ENCODE data around the gene VGLL4.

VGLL4 gene

GRCh38 chr3:11626084-11626463 is 17.6 kb downstream of the VGLL4 start:
- no peak overlapping the region for H3K4me2 ChIP-seq (ENCODE audit: low read length)
- H3K36me3 ChIP-seq (ENCODE audit: control insufficient read depth in 1 of 2, insufficient read depth in 2 of 2, low read length in 2 of 2) = no peaks in the 10 kb centered on the region
- H3K79me2 ChIP-seq (ENCODE audit: control insufficient read depth, insufficient read depth, low read length, poor library complexity) = peaks cover 5% of the 10 kb centered on the region
- no peak overlapping the region for H2BK5ac ChIP-seq (ENCODE audit: low read depth, low read length, poor library complexity)
- H2BK120ac ChIP-seq (ENCODE audit: insufficient read depth, low read length, poor library complexity) = no peak overlapping the region
- no peak overlapping the region for H3K4me3 ChIP-seq (ENCODE audit: low read depth, low read length)
- H3K18ac ChIP-seq (ENCODE audit: low read length) = no peak overlapping the region
- no peak overlapping the region for H3K27ac ChIP-seq (ENCODE audit: low read depth, low read length)
- no peak overlapping the region for H2AK5ac ChIP-seq (ENCODE audit: low read length)
- H4K8ac ChIP-seq (ENCODE audit: low read depth, low read length) = no peak overlapping the region
- H3K9ac ChIP-seq (ENCODE audit: low read length) = no peak overlapping the region
- no peaks in the 10 kb centered on the region for H3K27me3 ChIP-seq (ENCODE audit: insufficient read depth, low read length)
- no peak overlapping the region for H2AFZ ChIP-seq (ENCODE audit: insufficient read depth, low read length, poor library complexity)
- peak in 1 of 2 donors; percentile 35 for DNase-seq
- peaks cover 3 to 6% of the 10 kb centered on the region in 2 experiments for H3K4me1 ChIP-seq (ENCODE audit: control insufficient read depth in 1 of 2, insufficient read depth in 2 of 2, low read length in 2 of 2)
- H3K23ac ChIP-seq (ENCODE audit: low read length) = no peak overlapping the region
- peak overlapping the region; percentile 37 for H3K4ac ChIP-seq (ENCODE audit: low read depth, low read length)
- H2BK12ac ChIP-seq (ENCODE audit: low read length) = no peak overlapping the region
- H3K79me1 ChIP-seq (ENCODE audit: low read length) = no peaks in the 10 kb centered on the region
- no peak overlapping the region for H3K14ac ChIP-seq (ENCODE audit: low read length)
- no CpG with 5 or more reads among the region's 2 CpGs for WGBS (ENCODE audit: extremely low coverage, insufficient coverage, insufficient read length)
- no peak overlapping the region for H4K12ac ChIP-seq (ENCODE audit: low read depth, low read length)
- no peak overlapping the region for H4K91ac ChIP-seq (ENCODE audit: low read depth, low read length)
- no peaks in the 10 kb centered on the region for H3K9me3 ChIP-seq (ENCODE audit: insufficient read depth, low read depth, low read length)

- Histone ChIP-seq H3K23ac (ENCODE audit: low read length) (no peak overlapping the region), H2BK120ac (ENCODE audit: insufficient read depth, low read length, poor library complexity) (no peak overlapping the region), H3K9me3 (ENCODE audit: insufficient read depth, low read depth, low read length) (no peaks in the 10 kb centered on the region), H2BK12ac (ENCODE audit: low read length) (no peak overlapping the region), H3K79me1 (ENCODE audit: low read length) (no peaks in the 10 kb centered on the region), H3K4ac (ENCODE audit: low read depth, low read length) (peak overlapping the region; percentile 52), H3K4me1 (ENCODE audit: control insufficient read depth in 1 of 2, insufficient read depth in 2 of 2, low read length in 2 of 2) (peaks cover 3 to 7% of the 10 kb centered on the region in 2 experiments), H3K27me3 (ENCODE audit: insufficient read depth, low read length) (no peaks in the 10 kb centered on the region), H2BK5ac (ENCODE audit: low read depth, low read length, poor library complexity) (no peak overlapping the region), H3K79me2 (ENCODE audit: control insufficient read depth, insufficient read depth, low read length, poor library complexity) (peaks cover 3% of the 10 kb centered on the region), H3K36me3 (ENCODE audit: control insufficient read depth in 1 of 2, insufficient read depth in 2 of 2, low read length in 2 of 2) (no peaks in the 10 kb centered on the region), H2AK5ac (ENCODE audit: low read length) (no peak overlapping the region), H3K27ac (ENCODE audit: low read depth, low read length) (no peak overlapping the region), H3K4me3 (ENCODE audit: low read depth, low read length) (no peak overlapping the region), H3K4me2 (ENCODE audit: low read length) (no peak overlapping the region), H3K9ac (ENCODE audit: low read length) (no peak overlapping the region), H3K14ac (ENCODE audit: low read length) (no peak overlapping the region), H4K8ac (ENCODE audit: low read depth, low read length) (no peak overlapping the region), H2AFZ (ENCODE audit: insufficient read depth, low read length, poor library complexity) (no peak overlapping the region), H4K12ac (ENCODE audit: low read depth, low read length) (no peak overlapping the region), H3K18ac (ENCODE audit: low read length) (no peak overlapping the region), H4K91ac (ENCODE audit: low read depth, low read length) (no peak overlapping the region)
- DNase-seq = no peak
- WGBS (ENCODE audit: extremely low coverage, insufficient coverage, insufficient read length) = no CpG with 5 or more reads among the region's 5 CpGs
Observed at GRCh38 chr3:11625376-11626083, 18.2 kb downstream of the VGLL4 start.

GRCh38 chr3:11624704-11625375 is 18.9 kb downstream of the VGLL4 start:
- H3K18ac ChIP-seq (ENCODE audit: low read length) = no peak overlapping the region
- H2BK120ac ChIP-seq (ENCODE audit: insufficient read depth, low read length, poor library complexity) = no peak overlapping the region
- peak overlapping the region; percentile 78 for H3K4ac ChIP-seq (ENCODE audit: low read depth, low read length)
- H4K91ac ChIP-seq (ENCODE audit: low read depth, low read length) = no peak overlapping the region
- no peaks in the 10 kb centered on the region for H3K9me3 ChIP-seq (ENCODE audit: insufficient read depth, low read depth, low read length)
- no peak overlapping the region for H4K8ac ChIP-seq (ENCODE audit: low read depth, low read length)
- H2BK5ac ChIP-seq (ENCODE audit: low read depth, low read length, poor library complexity) = no peak overlapping the region
- no peak overlapping the region for H3K4me3 ChIP-seq (ENCODE audit: low read depth, low read length)
- DNase-seq = no peak
- no peak overlapping the region for H3K27ac ChIP-seq (ENCODE audit: low read depth, low read length)
- H3K36me3 ChIP-seq (ENCODE audit: control insufficient read depth in 1 of 2, insufficient read depth in 2 of 2, low read length in 2 of 2) = no peaks in the 10 kb centered on the region
- peaks cover 3 to 13% of the 10 kb centered on the region in 2 experiments for H3K4me1 ChIP-seq (ENCODE audit: control insufficient read depth in 1 of 2, insufficient read depth in 2 of 2, low read length in 2 of 2)
- no peak overlapping the region for H3K14ac ChIP-seq (ENCODE audit: low read length)
- H2AFZ ChIP-seq (ENCODE audit: insufficient read depth, low read length, poor library complexity) = no peak overlapping the region
- no peaks in the 10 kb centered on the region for H3K79me1 ChIP-seq (ENCODE audit: low read length)
- H3K79me2 ChIP-seq (ENCODE audit: control insufficient read depth, insufficient read depth, low read length, poor library complexity) = peaks cover 4% of the 10 kb centered on the region
- H3K4me2 ChIP-seq (ENCODE audit: low read length) = no peak overlapping the region
- H3K23ac ChIP-seq (ENCODE audit: low read length) = no peak overlapping the region
- no peak overlapping the region for H3K9ac ChIP-seq (ENCODE audit: low read length)
- H2AK5ac ChIP-seq (ENCODE audit: low read length) = no peak overlapping the region
- no peak overlapping the region for H4K12ac ChIP-seq (ENCODE audit: low read depth, low read length)
- no CpG with 5 or more reads among the region's 7 CpGs for WGBS (ENCODE audit: extremely low coverage, insufficient coverage, insufficient read length)
- H2BK12ac ChIP-seq (ENCODE audit: low read length) = no peak overlapping the region
- no peaks in the 10 kb centered on the region for H3K27me3 ChIP-seq (ENCODE audit: insufficient read depth, low read length)

GRCh38 chr3:11624161-11624560 is 19.6 kb downstream of the VGLL4 start:
- no peak overlapping the region for H4K91ac ChIP-seq (ENCODE audit: low read depth, low read length)
- no peaks in the 10 kb centered on the region for H3K9me3 ChIP-seq (ENCODE audit: insufficient read depth, low read depth, low read length)
- no peaks in the 10 kb centered on the region for H3K27me3 ChIP-seq (ENCODE audit: insufficient read depth, low read length)
- H3K4ac ChIP-seq (ENCODE audit: low read depth, low read length) = peak overlapping the region; percentile 84
- no peak overlapping the region for H3K14ac ChIP-seq (ENCODE audit: low read length)
- H3K36me3 ChIP-seq (ENCODE audit: control insufficient read depth in 1 of 2, insufficient read depth in 2 of 2, low read length in 2 of 2) = no peaks in the 10 kb centered on the region
- H2AFZ ChIP-seq (ENCODE audit: insufficient read depth, low read length, poor library complexity) = no peak overlapping the region
- no peak overlapping the region for H3K27ac ChIP-seq (ENCODE audit: low read depth, low read length)
- H3K79me1 ChIP-seq (ENCODE audit: low read length) = no peaks in the 10 kb centered on the region
- H2BK120ac ChIP-seq (ENCODE audit: insufficient read depth, low read length, poor library complexity) = no peak overlapping the region
- H3K9ac ChIP-seq (ENCODE audit: low read length) = no peak overlapping the region
- H3K18ac ChIP-seq (ENCODE audit: low read length) = no peak overlapping the region
- H2BK5ac ChIP-seq (ENCODE audit: low read depth, low read length, poor library complexity) = no peak overlapping the region
- peak in 1 of 2 donors; percentile 44 for DNase-seq
- no CpG with 5 or more reads among the region's 8 CpGs for WGBS (ENCODE audit: extremely low coverage, insufficient coverage, insufficient read length)
- no peak overlapping the region for H2BK12ac ChIP-seq (ENCODE audit: low read length)
- no peak overlapping the region for H4K8ac ChIP-seq (ENCODE audit: low read depth, low read length)
- H2AK5ac ChIP-seq (ENCODE audit: low read length) = no peak overlapping the region
- no peak overlapping the region for H4K12ac ChIP-seq (ENCODE audit: low read depth, low read length)
- peaks cover 3 to 13% of the 10 kb centered on the region in 2 experiments for H3K4me1 ChIP-seq (ENCODE audit: control insufficient read depth in 1 of 2, insufficient read depth in 2 of 2, low read length in 2 of 2)
- H3K4me2 ChIP-seq (ENCODE audit: low read length) = no peak overlapping the region
- H3K4me3 ChIP-seq (ENCODE audit: low read depth, low read length) = no peak overlapping the region
- H3K23ac ChIP-seq (ENCODE audit: low read length) = no peak overlapping the region
- peaks cover 7% of the 10 kb centered on the region for H3K79me2 ChIP-seq (ENCODE audit: control insufficient read depth, insufficient read depth, low read length, poor library complexity)
